Astrocyte of the hippocampus (primary cell): Measurements from ENCODE around the gene SGSH.
A peak's percentile ranks its signal among the peaks of the same experiment; 100 is the strongest.

ENCODE experiments used
- DNase-seq: peaks from one replicate; pipeline ENCODE4 v3.0.0; 2011; ENCODE audit warnings: low read depth, low spot score

The SGSH gene

DNA sequence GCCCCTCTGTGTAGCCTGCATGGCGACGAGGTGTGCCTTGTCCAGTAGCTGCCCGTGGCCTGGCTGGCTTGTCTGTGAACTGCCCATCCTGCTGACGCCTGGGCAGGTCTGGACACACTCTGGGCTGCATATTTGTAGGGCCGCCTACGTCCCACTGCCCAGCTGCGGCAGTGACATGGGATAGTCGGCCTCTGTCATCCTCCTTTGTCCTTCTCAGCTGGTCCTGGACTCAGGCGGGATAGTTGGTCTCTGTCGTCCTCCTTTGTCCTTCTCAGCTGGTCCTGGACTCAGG is 35.8 kb downstream of the SGSH start:
- DNase-seq = no peak

DNA sequence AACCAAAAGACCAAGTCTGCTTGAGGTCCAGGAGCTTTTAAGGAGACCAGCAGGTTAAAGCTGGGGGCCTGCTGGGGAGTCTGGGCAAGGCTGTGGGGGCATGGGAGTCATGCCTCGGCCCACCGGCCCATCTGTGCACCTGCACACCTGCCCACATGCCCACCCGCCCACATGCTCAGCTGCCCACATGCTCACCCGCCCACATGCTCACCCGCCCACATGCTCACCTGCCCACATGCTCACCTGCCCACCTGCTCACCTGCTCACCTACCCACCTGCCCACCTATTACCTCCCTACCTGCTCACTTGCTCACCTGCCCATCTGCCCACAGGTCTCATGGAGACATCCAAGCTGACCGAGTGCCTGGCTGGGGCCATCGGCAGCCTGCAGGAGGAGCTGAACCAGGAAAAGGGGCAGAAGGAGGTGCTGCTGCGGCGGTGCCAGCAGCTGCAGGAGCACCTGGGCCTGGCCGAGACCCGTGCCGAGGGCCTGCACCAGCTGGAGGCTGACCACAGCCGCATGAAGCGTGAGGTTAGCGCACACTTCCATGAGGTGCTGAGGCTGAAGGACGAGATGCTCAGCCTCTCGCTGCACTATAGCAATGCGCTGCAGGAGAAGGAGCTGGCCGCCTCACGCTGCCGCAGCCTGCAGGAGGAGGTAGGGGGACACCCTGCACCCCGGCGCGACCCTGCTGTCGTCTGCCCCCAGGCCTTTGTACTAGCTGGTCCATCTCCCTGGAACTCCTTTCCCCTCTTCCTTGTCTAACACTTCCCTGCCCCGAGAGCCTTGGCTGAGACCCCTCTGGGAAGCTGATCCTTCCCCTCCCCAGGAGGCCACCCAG is 36.3 kb downstream of the SGSH start:
- no peak for DNase-seq

DNA sequence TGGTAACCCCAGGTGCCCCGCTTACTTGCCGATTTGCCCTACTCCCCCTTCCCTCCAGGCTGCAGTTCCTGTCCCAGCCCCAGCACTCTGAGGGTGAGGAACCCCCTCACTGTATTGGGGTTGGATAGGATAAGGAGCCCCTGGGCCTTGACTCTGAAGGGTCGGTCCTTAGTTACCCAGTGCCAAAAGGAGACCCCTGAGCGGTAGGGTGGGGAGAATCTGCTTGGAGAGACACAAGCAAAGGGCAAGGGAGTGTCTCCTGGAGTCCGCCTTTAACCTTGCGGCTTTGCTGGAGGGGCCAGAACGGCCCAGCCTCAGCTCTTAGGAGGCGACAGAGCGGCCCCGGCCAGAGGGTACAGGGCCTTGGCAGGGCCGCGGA is 37.3 kb downstream of the SGSH start:
- DNase-seq = no peak

DNA sequence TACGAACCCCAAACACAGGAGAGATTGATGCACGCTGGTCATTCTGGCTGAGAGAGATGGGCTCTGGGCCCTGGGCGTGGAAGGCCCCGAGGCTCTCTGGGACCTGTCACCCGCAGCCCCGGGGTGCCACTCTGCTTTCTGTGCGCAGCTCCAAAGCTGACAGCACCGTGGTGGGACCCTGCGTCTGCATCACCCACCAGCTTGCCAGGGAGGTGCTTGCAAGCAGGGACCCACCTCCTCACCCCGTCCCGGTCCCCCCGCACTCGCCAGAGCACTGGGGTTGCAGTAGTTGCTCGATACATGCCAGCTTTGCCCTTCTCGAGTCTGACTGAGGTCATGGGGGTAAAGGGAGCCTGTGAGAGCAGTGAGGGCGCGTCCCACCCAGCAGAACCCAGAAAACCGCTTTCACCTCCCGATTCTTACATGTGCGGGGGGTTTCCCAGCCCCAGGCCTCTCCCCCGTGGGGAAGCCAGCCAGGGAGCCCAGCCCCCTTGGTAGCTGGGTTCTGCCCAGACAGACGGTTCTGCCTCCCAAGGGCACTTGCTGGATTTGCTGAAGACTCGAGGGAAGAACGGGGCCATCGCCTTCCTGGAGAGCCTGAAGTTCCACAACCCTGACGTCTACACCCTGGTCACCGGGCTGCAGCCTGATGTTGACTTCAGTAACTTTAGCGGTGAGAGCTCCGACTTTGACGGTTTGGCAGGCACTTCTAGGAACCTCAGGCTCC is 37.9 kb downstream of the SGSH start:
- DNase-seq = no peak

DNA sequence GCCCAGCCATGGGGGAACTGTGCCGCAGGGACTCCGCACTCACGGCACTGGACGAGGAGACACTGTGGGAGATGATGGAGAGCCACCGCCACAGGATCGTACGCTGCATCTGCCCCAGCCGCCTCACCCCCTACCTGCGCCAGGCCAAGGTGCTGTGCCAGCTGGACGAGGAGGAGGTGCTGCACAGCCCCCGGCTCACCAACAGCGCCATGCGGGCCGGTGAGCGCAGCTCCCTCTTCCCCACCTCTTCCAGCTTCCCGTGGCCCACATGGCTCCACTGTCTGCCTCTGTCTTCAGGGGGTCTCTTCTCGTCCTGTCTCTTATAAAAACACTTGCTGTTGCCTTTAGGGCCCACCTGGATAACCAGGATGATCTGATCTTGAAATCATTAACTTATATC is 38.7 kb downstream of the SGSH start:
- no peak for DNase-seq

DNA sequence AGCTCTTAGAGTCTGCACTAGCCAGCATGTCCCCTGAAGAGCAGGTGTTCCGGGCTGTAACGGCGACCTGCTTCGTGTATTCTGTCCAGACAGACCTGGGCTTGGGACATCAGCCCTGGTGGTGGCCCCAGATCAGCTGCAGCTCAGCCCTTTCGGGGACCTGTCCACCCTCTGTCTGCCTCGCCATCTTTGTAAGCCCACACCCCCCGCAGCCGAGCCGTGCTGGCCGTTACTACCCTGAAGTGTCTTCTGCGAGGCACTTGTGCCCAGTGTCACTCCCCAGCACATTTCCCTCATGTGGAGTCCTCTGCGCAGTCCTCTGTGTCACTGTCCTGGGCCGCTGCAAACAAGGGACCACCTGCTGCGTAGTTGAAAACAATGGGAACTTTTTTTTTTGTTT is 39.9 kb downstream of the SGSH start:
- DNase-seq = no peak

DNA sequence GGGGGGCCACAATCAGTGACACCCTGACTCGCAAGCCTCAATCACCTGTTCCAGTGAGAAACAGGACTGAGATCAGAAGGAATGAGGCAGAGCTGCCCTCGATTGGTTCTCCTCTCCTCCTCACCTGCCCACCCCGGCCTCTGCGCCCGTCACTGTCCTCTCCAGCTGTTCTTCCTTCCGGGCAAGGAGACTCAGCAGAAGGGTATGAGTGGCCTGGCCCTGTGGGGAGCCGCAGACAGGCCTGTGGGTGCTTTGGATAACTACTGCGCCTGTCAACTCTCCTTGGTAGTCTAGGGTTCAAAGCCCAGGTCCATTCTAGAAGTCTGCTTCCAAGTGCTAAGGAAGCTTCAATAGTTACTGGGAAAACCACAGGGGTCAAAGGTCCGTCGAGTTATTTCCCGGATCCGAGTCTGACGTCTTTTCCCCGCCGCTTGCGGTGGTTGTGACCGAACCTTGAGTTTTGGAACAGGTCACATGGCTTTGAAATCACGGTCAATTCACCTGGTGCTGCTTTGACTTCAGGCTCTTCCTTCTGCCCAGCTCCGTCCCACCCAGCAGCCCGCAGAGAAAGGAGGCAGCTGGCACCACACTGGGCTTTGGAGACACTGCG is 42.0 kb downstream of the SGSH start:
- no peak for DNase-seq

DNA sequence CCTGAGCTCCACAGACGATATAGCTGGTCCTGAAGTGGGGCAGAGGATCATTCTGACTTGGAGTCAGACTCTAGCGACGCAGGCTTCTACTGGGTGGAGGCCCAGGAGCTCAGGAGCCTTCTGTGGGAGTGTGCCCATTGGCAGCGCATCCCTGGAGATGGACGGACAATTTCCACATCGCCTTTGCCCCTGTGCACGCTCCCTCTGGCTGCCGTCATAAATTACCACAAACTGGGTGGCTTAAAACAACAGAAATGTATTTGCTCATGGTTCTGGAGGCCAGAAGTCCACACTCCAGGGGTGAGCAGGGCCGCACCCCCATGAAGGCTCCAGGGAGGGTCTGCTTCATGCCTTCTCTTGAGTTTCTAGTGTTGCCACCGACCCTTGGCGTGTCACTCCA is 43.4 kb downstream of the SGSH start:
- DNase-seq = no peak

DNA sequence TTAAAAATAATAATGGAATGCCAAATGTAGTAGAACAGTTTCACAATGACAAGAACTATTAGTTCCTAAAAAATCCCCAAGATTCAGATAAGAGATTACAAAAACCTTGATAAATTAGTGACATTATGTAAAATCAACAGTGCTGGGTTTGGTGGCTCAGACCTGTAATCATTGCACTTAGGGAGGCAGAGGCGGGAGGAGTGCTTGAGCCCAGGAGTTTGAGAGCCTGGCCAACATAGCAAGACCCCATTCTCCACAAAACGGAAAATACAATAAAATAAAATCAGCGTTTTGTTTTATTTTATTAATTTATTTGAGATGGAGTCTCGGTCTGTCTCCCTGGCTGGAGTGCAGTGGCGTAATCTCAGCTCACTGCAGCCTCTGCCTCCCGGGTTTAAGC is 46.2 kb downstream of the SGSH start:
- no peak for DNase-seq

DNA sequence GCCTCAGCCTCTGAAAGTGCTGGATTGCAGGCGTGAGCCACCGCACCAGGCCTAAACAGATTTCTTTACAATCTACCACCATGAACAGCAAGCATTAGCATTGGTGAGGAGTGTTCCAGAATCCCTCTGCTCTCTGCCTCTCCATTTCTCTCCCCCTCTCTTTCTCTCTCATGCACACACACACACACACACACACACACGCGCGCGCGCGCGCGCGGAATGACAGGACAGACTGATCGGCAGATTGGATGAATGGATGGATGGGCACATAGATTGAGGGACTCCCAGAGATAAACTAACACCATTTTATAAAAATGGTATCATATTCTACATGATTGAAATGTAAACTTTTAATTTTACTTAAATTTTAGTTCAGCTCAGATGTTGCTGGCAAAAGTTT is 47.0 kb downstream of the SGSH start:
- DNase-seq = no peak

DNA sequence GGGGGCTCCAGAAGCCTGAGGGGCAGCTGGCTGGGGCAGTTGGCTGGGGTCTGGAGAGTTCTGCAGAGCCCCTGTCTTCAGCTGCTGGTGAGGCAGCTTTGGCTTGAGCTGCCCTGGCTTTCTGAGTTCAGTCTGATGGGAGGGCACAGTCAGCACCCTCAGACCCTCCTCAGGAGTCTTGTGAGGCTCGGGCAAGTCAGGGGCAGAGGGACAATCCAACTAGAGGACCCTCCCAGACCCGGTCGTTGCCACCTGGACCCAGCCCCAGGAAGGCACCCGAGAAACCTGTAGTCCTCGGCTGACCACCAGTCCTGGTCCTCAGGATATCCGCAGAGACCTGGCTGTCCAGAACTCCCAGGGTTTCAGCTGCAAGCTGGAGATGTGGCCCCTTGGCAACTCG is 48.5 kb downstream of the SGSH start:
- DNase-seq = no peak

DNA sequence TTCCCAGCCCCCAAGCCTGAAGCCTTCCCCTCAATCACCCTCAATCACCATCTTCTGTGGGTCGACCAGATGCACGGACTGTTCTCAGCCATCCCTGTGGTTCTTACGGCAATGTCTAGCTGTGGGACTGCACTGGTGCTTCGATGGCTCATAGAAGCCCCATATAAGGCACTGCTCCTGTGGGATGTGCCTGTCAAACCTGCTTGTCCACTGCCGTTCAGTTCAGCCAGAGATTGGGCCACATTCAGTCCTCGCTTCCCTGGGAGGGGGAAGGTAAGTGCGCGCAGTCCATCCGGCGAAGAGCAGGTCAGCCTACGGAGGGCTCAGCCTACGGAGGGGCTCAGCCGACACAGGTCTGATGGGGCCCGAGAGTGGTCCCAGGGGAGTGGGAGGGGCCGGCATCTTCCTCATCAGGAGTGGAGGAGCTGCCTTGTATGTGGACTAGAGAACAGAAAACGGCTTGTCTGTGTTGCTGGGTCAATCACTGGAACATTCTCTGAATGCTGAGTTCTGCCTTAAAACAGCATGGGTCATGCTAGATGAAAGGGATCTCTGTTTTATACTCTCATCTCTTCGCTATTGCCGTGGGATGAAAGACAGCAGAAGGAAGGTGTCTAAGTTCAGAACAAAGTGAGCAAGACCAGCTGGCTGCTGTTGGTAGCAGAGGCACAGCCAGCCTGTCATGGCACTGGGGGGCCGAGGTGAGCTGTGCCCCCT is 50.2 kb downstream of the SGSH start, which contains the start of gene CARD14:
TSS of gene CARD14 (plus strand) at position 247 of the 717 bp plus-strand sequence. CDS start 11,409 bp downstream, outside the sequence.
- no peak for DNase-seq

DNA sequence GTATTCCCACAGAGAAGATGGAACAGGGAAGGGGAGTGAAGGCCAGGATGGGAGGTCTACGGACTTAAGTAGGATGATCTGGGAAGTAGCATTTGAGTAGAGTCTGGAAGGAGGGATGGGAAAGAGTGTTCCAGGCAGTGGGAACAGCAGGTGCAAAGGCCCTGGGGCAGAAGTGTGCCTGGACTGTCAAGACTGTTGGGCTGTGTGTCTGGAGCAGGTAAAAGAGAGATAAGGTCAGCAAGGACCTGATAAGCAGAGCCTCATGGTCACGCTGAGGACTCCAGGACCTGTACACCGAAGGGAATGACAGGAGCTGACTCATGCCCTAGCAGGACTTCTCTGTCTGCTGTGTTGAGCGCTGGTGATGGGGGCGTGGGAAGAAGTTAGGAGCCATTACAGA is 51.0 kb downstream of the SGSH start:
- no peak for DNase-seq

DNA sequence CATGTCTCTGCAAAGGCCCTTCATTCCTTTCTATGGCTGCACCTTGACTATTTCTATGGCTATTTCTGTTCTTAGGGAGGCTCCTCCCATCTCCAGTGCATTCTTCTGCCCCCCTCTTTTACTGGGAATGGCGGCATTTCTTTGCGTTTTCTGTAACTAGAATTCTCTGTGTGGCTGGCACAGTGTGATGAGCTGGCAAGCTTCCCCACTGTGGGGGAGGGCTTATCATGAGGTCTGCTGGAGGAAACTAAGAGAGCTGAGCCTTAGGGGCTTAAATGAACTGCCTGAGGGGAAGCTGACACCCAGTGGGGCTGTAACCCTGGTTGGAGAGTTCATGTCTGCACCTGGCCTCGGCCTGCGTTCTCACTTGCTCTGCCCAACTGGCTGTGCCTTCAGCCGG is 51.8 kb downstream of the SGSH start:
- DNase-seq = peak; percentile 54

DNA sequence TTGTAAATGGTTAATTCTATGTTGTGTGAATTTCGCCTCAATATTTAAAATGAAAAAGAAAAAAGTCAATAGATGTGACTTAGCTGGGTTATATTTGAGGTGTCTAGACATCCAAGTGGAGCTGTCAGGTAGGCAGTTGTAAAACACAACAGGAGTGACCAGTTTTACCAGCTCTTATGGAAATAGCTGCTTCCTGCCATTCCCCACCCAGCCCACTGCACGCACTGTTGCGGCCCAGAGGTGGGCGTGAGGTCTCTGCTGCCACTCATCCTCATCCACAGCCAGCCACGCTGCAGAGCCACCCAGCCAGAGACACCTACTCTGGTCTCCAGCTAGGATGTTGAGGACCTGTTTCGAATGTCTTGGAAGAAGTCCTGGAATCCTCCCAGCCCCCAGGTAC is 53.7 kb downstream of the SGSH start:
- no peak for DNase-seq

DNA sequence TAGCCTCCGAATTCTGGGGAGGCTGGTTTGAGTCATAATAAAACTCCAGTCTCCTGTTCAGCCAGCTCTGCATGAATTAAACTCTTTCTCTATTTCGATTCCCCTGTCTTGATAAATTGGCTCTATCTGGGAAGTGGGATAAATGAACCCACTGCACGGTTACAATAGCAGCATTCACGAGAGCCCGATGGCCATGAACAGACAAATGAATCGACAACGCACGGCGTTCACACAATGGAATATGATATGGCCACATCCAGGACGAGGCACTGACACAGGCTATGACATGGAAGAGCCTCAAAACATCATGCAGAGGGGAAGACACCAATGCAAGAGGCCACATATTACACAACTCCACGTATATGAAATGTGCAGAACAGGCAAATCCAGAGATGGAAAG is 55.9 kb downstream of the SGSH start:
- no peak for DNase-seq

DNA sequence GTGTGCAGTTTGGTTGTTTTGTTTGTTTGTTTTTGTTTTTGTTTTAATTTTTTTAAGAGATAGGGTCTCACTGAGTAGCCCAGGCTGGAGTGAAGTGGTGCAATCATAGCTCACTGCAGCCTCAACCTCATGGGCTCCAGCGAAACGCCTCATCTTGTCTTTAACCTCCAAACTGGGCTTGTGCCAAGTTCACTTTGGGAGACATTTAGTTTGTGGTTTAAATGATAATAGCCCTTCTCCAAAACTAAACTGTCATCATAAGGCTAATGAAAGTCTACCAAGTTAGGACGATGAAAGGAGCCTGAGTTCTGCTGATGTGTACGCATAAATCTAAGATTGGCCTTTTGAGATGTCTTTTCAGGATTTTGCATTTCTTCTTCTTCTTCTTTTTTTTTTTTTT is 56.8 kb downstream of the SGSH start:
- DNase-seq = no peak

DNA sequence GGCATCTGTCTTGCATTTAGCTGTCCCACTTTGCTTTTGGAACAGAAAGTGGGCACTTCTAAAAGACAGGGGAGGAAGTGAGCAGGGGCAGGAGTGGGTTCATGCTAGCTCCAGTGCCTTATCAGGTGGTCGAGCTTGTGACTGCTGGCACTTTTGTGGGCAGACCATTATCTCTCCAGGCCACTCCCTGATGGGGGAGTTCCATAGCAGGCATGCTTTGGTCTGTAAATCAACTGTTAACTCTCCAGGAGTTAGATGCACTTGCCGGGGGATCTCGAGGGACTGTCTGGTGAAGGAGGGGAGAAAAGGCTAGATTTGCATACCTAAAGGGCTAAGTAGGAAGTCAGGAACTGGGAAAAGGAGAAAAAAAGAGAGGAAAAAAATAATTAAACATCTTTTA is 59.6 kb downstream of the SGSH start:
- DNase-seq = no peak
